Immature natural killer cell (primary cell): ENCODE measurements around the gene NKAIN1. TPM values are rescaled to one million over a fixed set of nuclear protein-coding genes. Genes with fewer than 3 reads are reported as not detected.
A peak's percentile ranks its signal among the peaks of the same experiment; 100 is the strongest.

Experiments used
- DNase-seq, 3 donors: peaks; one replicate each; pipeline ENCODE4 v3.0.0; 2022; ENCODE audit warnings: mixed read lengths in 1 of 3
- H3K27ac Mint-ChIP-seq, 6 donors: one replicate each; pipeline ENCODE4 v1.8.0; 2020; ENCODE audit warnings: mixed read lengths in 6 of 6, mild to moderate bottlenecking in 5 of 6, inconsistent platforms in 4 of 6, moderate library complexity in 3 of 6
- H3K27me3 Mint-ChIP-seq, 3 donors: one replicate each; pipeline ENCODE4 v1.8.0; 2020 to 2021; ENCODE audit warnings: low read depth in 3 of 3, mild to moderate bottlenecking in 3 of 3, mixed read lengths in 3 of 3, moderate library complexity in 3 of 3, inconsistent platforms in 1 of 3
- H3K36me3 Mint-ChIP-seq, 3 donors: one replicate each; pipeline ENCODE4 v1.8.0; 2020; ENCODE audit warnings: mixed read lengths in 3 of 3, inconsistent platforms in 2 of 3, mild to moderate bottlenecking in 2 of 3
- H3K4me1 Mint-ChIP-seq, 2 donors: one replicate each; pipeline ENCODE4 v1.8.0; 2020; ENCODE audit warnings: inconsistent platforms in 2 of 2, mild to moderate bottlenecking in 2 of 2, mixed read lengths in 2 of 2, moderate library complexity in 1 of 2
- H3K4me3 Mint-ChIP-seq, 5 donors: one replicate each; pipeline ENCODE4 v1.8.0; 2020; ENCODE audit warnings: mild to moderate bottlenecking in 5 of 5, mixed read lengths in 5 of 5, inconsistent platforms in 3 of 5, moderate library complexity in 3 of 5
- H3K9me3 Mint-ChIP-seq, 6 donors: one replicate each; pipeline ENCODE4 v1.8.0; 2020; ENCODE audit warnings: mild to moderate bottlenecking in 6 of 6, mixed read lengths in 6 of 6, inconsistent platforms in 4 of 6, moderate library complexity in 3 of 6
- polyA plus RNA-seq, 3 donors: library from polyadenylated mRNA; unstranded; fragments of 300-500 nt; fragmentation: Illumina TruSeq; gene quantifications; one replicate each; pipeline ENCODE4 v1.2.3, GENCODE V29; 2021

The NKAIN1 gene
- polyA plus RNA-seq, 3 donors from 2014 or later: 0.35 TPM; not detected in 2

DNA sequence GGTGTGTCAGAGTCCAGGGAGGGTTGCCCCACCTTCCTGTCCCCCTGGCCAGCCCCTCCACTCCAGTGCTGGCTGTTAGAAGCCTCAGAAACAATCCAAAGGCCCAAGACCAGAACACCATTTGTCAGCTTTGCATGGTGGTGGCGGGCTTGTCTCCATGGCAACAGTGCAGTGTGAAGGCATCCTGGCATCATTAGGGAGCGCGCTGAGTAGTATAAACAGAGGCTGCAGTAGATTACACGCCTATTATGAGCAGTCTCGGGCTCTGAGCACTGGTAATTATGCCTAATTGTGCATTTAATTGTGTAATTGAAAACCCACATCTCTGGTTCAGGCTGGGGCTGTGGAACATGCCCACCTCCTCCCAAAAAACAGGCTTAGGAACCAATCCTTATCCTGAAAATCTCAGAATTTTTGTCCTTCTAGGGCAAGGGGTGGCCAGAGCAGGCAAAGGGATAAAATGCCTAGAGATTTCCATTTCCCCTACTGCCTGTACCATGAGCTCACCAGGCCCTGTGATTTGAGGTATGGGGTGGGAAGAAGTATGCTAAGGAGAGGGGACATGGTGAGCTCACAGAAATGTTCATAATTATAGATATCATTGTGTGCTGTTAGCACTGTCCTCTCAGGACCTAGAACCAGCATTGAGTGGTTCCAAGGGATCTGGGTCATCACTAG lies 11.7 kb downstream of the NKAIN1 start:
- Mint-ChIP-seq H3K4me3 (no peak overlapping the region), H3K4me1 (no peaks in the 10 kb centered on the region), H3K27ac (no peak overlapping the region), H3K27me3 (peaks cover 0 to 6% (median 2%) of the 10 kb centered on the region in 3 donors), H3K9me3 (no peaks in the 10 kb centered on the region), H3K36me3 (no peaks in the 10 kb centered on the region)
- no peak for DNase-seq

DNA sequence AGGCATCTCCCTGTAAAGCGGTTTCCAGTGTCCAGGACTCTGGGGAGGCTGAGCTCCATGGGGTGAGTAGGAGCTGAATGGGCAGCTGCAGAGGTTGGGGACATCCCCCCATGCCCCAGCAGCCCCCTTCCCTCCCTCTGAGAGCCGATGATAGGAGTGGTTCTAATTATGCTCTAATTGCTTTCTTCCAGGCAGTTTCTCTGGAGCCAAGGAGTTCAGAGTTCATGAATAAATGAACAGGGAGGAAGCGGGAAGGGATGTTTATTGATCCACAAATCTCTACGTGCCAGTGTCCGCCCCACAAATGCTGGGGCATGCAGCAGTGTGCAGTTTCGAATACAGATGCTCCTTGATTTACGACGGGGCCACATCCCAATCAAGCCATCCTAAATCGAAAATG lies 15.6 kb downstream of the NKAIN1 start:
- Mint-ChIP-seq H3K4me1 (no peaks in the 10 kb centered on the region), H3K36me3 (no peaks in the 10 kb centered on the region), H3K4me3 (no peak overlapping the region), H3K27ac (peak overlapping the region in 1 of 6 donors; percentile 4), H3K9me3 (no peaks in the 10 kb centered on the region), H3K27me3 (peaks cover 2 to 5% (median 2%) of the 10 kb centered on the region in 3 donors)
- DNase-seq: no peak

DNA sequence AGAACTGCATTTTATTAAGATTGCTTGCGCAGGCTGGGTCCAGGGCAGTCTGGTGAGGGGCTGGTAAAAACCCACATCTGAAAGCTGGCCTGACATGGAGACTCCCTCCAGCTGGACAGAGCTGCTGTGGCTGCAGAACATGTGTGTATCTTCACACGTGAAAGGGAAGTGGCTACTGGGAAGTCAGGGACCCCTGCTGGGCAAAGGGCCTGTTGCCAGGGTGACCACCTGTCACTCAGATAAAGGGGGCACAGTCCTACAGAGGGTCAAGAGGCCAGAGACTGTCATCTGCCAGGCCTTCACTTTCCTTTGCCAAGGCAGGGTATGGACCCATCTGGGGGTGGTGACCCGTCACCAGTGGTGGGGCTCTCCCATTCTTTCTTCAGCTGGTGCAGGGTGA lies 17.5 kb downstream of the NKAIN1 start:
- Mint-ChIP-seq H3K27me3 (peaks cover 2 to 3% (median 2%) of the 10 kb centered on the region in 3 donors), H3K27ac (no peak overlapping the region), H3K9me3 (no peaks in the 10 kb centered on the region), H3K4me3 (no peak overlapping the region), H3K36me3 (no peaks in the 10 kb centered on the region), H3K4me1 (no peaks in the 10 kb centered on the region)
- no peak for DNase-seq

DNA sequence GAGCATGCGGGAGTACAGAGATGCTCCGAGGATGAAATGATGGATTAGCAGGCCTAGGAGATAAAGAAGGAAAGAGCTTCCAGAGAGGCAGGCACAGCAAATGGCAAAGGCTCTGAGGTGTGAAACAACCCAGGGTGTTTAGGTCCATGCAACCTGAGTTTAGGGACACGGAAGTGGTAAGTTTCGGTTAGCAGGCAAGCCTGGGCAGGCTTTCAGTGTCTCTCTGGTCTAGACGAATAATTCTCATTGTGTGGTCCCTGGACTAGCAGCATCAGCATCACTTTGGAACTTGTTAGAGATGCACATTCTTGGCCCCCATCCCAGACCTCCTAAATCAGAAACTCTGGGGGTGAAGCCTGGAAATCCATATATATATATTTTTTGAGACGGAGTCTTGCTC lies 18.6 kb downstream of the NKAIN1 start:
- H3K4me1 Mint-ChIP-seq: no peaks in the 10 kb centered on the region
- no peaks in the 10 kb centered on the region for H3K9me3 Mint-ChIP-seq
- peaks cover 2% of the 10 kb centered on the region in 3 donors for H3K27me3 Mint-ChIP-seq
- DNase-seq: no peak
- H3K36me3 Mint-ChIP-seq: no peaks in the 10 kb centered on the region
- H3K4me3 Mint-ChIP-seq: no peak overlapping the region
- H3K27ac Mint-ChIP-seq: no peak overlapping the region

DNA sequence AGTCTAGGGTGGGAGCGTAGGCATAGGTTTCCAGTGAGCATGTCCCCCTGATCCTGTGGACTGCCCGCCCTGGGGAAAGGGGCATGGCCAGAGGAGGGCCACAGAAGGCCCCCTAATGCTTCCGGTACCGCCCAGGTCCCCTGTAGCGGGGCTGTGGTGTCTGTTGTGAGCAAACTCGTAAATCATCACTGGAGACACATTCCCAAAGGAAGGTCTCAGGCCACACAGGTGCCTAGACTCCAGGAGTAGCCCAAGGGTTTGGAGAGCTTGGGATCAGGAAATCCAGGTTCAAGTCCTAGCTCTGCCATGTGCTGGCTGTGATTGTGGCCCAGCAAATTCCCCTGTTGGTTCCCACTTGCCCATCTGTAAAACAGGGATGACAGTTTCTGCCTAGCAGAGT lies 20.2 kb downstream of the NKAIN1 start:
- Mint-ChIP-seq H3K36me3 (no peaks in the 10 kb centered on the region), H3K27me3 (peaks cover 2 to 4% (median 3%) of the 10 kb centered on the region in 3 donors), H3K4me3 (no peak overlapping the region), H3K27ac (no peak overlapping the region), H3K4me1 (no peaks in the 10 kb centered on the region), H3K9me3 (peaks cover 0 to under 1% (median 0%) of the 10 kb centered on the region in 6 donors)
- DNase-seq: no peak

DNA sequence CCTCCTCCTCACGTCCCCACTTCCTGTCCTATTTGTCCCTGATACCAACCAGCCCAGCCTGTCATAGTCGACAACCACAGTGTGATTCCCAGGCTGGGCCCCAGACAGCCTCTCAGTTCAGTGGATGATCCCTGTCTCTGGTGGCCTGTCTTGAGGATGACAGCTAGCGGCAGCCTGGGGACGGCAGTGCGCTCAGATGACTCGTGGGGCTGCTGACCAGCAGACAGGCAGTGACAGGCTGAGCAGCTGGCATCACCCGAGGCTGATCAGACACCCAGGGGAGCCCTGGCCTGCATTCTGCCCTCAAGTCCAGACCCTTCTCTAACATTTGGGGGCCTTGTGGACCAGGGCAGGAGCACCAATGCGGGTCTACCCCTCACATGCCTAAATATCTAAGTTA lies 21.0 kb downstream of the NKAIN1 start:
- Mint-ChIP-seq H3K36me3 (no peaks in the 10 kb centered on the region), H3K27ac (no peak overlapping the region), H3K27me3 (peaks cover 1 to 5% (median 3%) of the 10 kb centered on the region in 3 donors), H3K4me3 (no peak overlapping the region), H3K9me3 (peaks cover 0 to 1% (median 0%) of the 10 kb centered on the region in 6 donors), H3K4me1 (no peaks in the 10 kb centered on the region)
- DNase-seq: no peak

DNA sequence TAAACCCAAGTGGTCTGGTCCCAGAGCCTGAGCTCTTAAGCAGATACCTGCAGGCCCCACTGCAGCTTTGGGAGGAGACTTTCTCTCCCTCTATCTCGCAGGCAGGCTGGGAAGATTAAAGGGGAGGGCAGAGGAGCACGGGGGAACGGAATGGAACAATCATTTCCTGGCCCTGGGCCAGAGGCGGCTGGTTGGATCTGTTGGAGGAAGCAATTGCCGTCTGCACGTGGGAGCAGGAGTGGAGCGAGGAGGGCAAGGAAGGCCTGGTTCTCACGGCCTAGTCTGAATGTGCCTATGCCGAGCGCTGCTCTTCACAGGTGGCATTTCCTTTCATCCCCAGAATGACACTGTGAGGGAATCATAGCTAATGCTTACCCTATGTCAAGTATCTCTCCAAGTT lies 23.7 kb downstream of the NKAIN1 start:
- Mint-ChIP-seq H3K4me1 (no peaks in the 10 kb centered on the region), H3K27me3 (peaks cover 2 to 4% (median 3%) of the 10 kb centered on the region in 3 donors), H3K9me3 (peaks cover 0 to 1% (median 0%) of the 10 kb centered on the region in 6 donors), H3K36me3 (no peaks in the 10 kb centered on the region), H3K4me3 (no peak overlapping the region), H3K27ac (no peak overlapping the region)
- no peak for DNase-seq

DNA sequence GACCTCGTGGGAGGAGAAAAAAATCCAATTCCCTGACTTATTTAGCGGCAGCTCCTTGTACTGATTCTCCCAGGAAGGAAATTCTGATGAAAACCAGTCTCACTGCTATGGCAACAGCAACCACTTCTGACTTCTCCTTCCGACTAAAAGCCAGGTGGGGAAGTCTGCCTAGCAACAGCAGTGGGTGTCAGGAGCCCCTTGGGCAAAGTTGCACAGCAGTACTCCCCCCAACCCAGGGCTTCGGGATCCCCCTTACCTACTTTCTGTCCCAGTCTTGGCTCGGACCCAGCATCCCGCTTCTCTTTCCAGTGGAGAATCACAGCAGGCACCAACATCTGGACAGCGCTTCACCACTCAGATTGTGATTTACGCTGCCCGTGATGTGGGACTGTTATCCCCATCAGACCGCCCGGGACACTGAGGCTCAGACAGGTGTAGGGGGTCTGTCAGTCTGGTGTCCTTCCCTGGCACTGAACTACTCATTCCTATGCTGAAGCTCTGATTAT lies 24.6 kb downstream of the NKAIN1 start:
- Mint-ChIP-seq H3K27me3 (peaks cover 3 to 7% (median 3%) of the 10 kb centered on the region in 3 donors), H3K27ac (no peak overlapping the region), H3K4me3 (no peak overlapping the region), H3K4me1 (no peaks in the 10 kb centered on the region), H3K9me3 (peaks cover 0 to 1% (median 0%) of the 10 kb centered on the region in 6 donors), H3K36me3 (no peaks in the 10 kb centered on the region)
- no peak for DNase-seq

DNA sequence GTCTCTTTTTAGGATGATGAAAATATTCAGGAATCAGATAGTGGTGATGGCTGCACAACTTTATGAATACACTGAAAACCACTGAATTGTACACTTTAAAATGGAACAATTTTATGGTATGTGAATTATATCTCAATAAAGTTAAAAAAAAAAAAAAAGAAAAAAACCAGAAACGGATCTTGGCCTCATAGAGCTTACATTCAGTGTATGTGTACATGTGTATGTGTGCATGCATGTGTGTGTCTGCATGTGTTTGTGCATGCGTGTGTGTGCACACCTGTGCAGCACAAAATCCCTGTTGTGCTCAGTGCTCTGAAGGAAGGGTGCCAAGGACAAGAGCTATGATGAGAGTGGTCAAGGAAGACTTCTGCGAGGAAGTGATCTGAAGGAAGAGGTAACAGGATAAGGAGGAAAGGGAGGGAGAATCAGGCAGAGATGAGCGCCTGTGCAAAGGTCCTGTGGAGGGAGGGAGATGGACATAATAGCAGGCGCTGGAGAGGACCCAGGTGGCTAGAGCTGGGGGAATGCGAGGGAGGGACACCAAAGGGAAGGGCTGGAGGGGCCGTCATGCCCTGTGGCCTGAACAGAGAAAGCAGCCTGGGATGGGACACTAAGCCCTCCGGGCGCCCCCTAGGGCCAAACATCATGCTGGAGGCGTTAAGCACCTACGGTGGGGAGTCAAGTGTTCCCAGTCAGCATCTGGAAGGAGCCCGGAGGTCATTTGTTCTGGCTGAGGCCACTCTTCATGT lies 25.2 kb downstream of the NKAIN1 start:
- DNase-seq: no peak
- peaks cover 3 to 7% (median 3%) of the 10 kb centered on the region in 3 donors for H3K27me3 Mint-ChIP-seq
- H3K27ac Mint-ChIP-seq: no peak overlapping the region
- H3K4me1 Mint-ChIP-seq: no peaks in the 10 kb centered on the region
- H3K9me3 Mint-ChIP-seq: peaks cover 0 to 1% (median 0%) of the 10 kb centered on the region in 6 donors
- H3K4me3 Mint-ChIP-seq: no peak overlapping the region
- no peaks in the 10 kb centered on the region for H3K36me3 Mint-ChIP-seq

DNA sequence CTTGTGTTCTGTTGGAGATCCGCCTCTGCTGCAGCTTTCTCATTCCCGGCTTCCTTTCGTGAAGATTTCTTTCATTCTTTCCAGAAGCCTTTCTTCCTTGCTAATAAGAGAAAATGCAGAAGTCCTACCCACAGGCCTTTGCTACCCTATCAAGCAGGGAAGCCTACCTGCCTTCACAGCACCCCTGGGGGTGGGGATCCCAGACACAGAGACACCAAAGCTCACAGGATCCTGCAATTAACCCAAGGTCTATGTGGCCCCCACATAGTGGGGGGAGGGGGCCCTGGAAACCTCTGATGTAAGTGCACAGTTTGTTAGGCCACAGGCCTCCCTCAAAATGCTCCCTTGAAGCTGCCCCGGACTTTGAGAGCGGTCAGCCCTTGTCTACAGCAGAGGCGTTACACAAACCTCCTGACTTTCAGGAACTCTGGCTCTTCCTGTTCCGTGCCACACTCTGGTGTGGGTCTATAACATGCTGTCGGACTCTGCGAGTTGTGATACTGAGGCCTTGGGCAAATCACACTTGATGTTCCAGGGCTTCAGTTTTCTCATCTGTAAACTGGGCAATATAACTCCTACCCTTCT lies 31.2 kb downstream of the NKAIN1 start:
- no peak for DNase-seq
- no peak overlapping the region for H3K27ac Mint-ChIP-seq

DNA sequence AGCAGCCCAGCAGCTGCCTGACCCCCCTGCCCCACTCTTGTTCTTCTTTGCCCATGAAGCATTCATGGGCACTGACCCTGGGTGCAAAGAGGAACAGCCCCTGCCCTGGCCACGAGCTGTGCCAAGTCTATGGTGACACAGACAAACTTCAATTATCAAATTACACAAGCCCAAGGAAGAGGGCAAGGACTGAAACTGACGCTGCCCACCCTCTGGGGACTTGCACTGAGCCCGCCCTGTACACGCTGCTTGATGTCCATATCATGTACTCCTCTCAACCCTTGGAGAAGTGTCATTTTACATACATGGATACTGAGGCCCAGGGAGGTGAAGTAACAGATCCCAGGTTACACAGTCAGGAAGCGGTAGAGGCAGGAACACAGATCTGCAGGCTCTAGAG lies 32.1 kb downstream of the NKAIN1 start:
- H3K9me3 Mint-ChIP-seq: no peaks in the 10 kb centered on the region
- no peaks in the 10 kb centered on the region for H3K36me3 Mint-ChIP-seq
- no peak for DNase-seq
- peaks cover 0 to 3% (median 3%) of the 10 kb centered on the region in 3 donors for H3K27me3 Mint-ChIP-seq
- H3K4me3 Mint-ChIP-seq: no peak overlapping the region
- no peaks in the 10 kb centered on the region for H3K4me1 Mint-ChIP-seq
- no peak overlapping the region for H3K27ac Mint-ChIP-seq

More for the DNA sequence above, 31.2 kb downstream of the NKAIN1 start:
- Mint-ChIP-seq H3K27me3 (peaks cover 0 to 3% (median 3%) of the 10 kb centered on the region in 3 donors), H3K4me1 (no peaks in the 10 kb centered on the region), H3K36me3 (no peaks in the 10 kb centered on the region), H3K4me3 (no peak overlapping the region), H3K9me3 (no peaks in the 10 kb centered on the region)

DNA sequence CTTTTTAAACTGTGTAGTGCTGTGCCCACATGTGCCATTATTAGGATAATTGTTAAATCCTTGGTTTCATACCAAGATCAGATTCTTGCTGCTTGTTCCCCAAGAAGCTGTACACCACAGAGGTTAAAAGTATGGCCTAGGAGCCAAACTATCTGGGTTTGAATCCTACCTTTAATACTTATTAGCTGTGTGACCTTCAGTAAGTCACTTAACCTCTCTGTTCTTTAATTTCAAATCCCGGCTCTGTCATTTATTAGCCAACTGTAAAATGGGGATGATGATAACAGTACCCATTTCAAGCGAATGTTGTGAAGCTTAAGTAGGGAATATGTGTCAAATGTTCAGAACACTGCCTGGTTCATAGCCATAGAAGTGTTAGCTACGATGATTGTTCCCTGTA lies 32.6 kb downstream of the NKAIN1 start:
- Mint-ChIP-seq H3K27me3 (peaks cover 0 to 3% (median 3%) of the 10 kb centered on the region in 3 donors), H3K9me3 (no peaks in the 10 kb centered on the region), H3K27ac (no peak overlapping the region), H3K36me3 (no peaks in the 10 kb centered on the region), H3K4me1 (no peaks in the 10 kb centered on the region), H3K4me3 (no peak overlapping the region)
- no peak for DNase-seq

DNA sequence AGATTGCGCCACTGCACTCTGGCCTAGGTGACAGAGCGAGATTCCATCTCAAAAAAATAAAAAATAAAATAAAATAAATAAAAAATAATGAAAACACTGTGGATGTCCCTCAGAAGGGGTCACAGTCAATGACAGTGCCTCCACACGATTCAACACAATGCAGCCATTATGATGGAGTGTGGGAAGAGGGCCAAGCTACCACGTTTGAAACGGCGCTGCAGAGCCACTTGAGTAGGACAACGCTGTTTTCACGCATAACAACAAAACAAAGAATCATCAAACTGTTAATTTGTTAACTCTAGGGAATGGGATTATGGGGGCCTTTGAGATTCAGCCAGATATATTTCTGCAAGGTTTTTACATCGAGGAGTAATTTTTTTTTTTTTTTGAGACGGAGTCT lies 36.5 kb downstream of the NKAIN1 start:
- Mint-ChIP-seq H3K27ac (no peak overlapping the region), H3K9me3 (no peaks in the 10 kb centered on the region), H3K4me1 (no peaks in the 10 kb centered on the region), H3K4me3 (no peak overlapping the region), H3K27me3 (peaks cover 0 to 6% (median 0%) of the 10 kb centered on the region in 3 donors), H3K36me3 (no peaks in the 10 kb centered on the region)
- DNase-seq: no peak

DNA sequence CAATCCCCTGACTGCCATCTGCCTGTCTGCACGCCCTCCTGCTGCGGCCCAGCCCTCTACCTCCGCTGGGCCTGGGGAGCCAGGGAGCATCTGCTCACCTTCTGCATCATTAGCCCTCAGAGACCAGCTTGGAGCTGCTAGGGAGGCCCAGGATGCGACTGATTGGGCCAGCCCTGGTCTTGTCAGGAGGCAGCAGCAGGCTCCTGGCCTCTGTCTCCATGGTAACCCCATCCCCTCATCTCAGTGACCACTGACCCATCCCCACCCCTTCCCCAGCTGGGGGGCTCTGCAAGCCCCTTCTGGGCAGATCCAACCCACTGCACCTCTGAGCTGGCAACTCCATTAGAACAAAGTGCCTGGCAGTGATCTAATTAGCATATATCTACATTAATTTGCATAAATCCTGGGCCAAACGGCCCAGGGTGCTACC lies 37.7 kb downstream of the NKAIN1 start:
- Mint-ChIP-seq H3K4me3 (no peak overlapping the region), H3K27ac (no peak overlapping the region), H3K36me3 (no peaks in the 10 kb centered on the region), H3K9me3 (no peaks in the 10 kb centered on the region), H3K4me1 (no peaks in the 10 kb centered on the region), H3K27me3 (peaks cover 0 to 6% (median 0%) of the 10 kb centered on the region in 3 donors)
- no peak for DNase-seq
